Measurements from ENCODE around the gene ZNF501.

GRCh38 chr3:44761101-44761423 is 31.6 kb downstream of the ZNF501 start:
- no peak for TF ChIP-seq CTCF (CRISPR knock-in tag; IDR thresholded peaks at IDR 0.05)
- TF ChIP-seq RFX5 (IDR thresholded peaks at IDR 0.05; ENCODE audit: low read depth, low read length), result no peak
- TF ChIP-seq ZBTB8A (CRISPR knock-in tag; IDR thresholded peaks at IDR 0.05; ENCODE audit: borderline replicate concordance, low read depth), result no peak
- TF ChIP-seq ZNF83 (CRISPR knock-in tag; IDR thresholded peaks at IDR 0.05; ENCODE audit: borderline replicate concordance), result no peak
- TF ChIP-seq JUN (CRISPR knock-in tag; IDR thresholded peaks at IDR 0.05), result no peak
- TF ChIP-seq NFATC3 (CRISPR knock-in tag; IDR thresholded peaks at IDR 0.05), result no peak
- no peak for TF ChIP-seq ETV5 (CRISPR knock-in tag; IDR thresholded peaks at IDR 0.05; ENCODE audit: borderline replicate concordance)
- no peak for TF ChIP-seq AGO1 (IDR thresholded peaks at IDR 0.05; ENCODE audit: low read depth, low read length, poor library complexity, severe bottlenecking)
- TF ChIP-seq ZFP36 (IDR thresholded peaks at IDR 0.05; ENCODE audit: borderline replicate concordance, low read depth, low read length, partially characterized antibody), result no peak

Measured in HepG2 (cell line).